ENCODE measurements around the gene ASTL.

ASTL gene

DNA sequence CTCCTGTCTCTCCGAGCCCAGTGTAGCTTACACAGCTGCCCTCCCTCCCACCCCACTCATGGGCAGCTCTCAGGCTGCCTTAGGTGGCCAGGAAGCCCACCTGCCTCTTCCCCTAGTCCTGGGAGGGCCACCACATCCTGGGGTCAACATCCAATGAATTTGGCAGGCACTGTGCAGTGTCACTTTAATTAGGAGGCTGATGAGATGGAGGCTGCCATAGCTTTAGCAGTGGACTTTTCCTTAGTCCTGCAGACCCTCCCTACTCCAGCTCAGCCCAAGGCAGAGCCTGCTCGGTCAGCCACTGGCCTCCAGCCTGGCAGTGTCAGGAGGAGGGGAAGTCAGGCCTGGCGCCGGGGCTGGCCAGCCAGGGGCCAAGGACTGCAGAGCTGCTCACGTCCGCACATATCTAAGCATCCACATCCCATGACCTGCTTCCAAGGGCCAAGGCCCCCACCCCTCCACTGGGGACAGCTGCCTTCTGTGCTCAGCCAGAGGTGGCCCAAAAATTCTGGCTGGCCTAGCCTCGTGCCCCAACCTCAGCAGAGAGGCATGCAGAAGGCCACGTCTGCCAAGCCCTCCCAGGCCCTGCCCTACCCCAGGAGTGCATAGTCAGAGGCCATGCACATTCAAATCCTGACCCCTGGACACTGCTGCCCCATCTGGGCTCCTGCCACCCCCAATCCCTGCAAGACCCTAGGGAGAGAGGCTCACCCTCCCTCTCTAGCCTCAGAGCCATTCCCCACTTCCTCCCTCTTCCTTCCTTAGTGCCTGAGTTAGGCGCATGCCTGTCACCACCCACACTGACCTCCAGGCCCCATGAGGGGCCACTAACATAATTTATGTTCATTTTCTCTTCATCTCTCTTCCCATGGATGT lies 55.0 kb downstream of the ASTL start:
- TF ChIP-seq CSDC2 (CRISPR knock-in tag; IDR thresholded peaks at IDR 0.05) (no peak), ZNF8 (CRISPR knock-in tag; IDR thresholded peaks at IDR 0.05) (no peak), ZFP30 (CRISPR knock-in tag; IDR thresholded peaks at IDR 0.05) (no peak), OSR1 (CRISPR knock-in tag; IDR thresholded peaks at IDR 0.05) (no peak), TOX (CRISPR knock-in tag; IDR thresholded peaks at IDR 0.05; ENCODE audit: borderline replicate concordance) (no peak), RARB (CRISPR knock-in tag; IDR thresholded peaks at IDR 0.05) (no peak), SNAI2 (CRISPR knock-in tag; IDR thresholded peaks at IDR 0.05) (no peak), TCF4 (CRISPR knock-in tag; IDR thresholded peaks at IDR 0.05; ENCODE audit: borderline replicate concordance) (no peak), ESRRG (CRISPR knock-in tag; IDR thresholded peaks at IDR 0.05) (no peak), BACH2 (CRISPR knock-in tag; IDR thresholded peaks at IDR 0.05; ENCODE audit: borderline replicate concordance) (no peak), ISL1 (CRISPR knock-in tag; IDR thresholded peaks at IDR 0.05) (no peak)
- TF ChIP-seq, protein P1, sequence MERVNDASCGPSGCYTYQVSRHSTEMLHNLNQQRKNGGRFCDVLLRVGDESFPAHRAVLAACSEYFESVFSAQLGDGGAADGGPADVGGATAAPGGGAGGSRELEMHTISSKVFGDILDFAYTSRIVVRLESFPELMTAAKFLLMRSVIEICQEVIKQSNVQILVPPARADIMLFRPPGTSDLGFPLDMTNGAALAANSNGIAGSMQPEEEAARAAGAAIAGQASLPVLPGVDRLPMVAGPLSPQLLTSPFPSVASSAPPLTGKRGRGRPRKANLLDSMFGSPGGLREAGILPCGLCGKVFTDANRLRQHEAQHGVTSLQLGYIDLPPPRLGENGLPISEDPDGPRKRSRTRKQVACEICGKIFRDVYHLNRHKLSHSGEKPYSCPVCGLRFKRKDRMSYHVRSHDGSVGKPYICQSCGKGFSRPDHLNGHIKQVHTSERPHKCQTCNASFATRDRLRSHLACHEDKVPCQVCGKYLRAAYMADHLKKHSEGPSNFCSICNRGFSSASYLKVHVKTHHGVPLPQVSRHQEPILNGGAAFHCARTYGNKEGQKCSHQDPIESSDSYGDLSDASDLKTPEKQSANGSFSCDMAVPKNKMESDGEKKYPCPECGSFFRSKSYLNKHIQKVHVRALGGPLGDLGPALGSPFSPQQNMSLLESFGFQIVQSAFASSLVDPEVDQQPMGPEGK (CRISPR knock-in tag; IDR thresholded peaks at IDR 0.05; ENCODE audit: borderline replicate concordance): no peak
- TF ChIP-seq, protein P2, sequence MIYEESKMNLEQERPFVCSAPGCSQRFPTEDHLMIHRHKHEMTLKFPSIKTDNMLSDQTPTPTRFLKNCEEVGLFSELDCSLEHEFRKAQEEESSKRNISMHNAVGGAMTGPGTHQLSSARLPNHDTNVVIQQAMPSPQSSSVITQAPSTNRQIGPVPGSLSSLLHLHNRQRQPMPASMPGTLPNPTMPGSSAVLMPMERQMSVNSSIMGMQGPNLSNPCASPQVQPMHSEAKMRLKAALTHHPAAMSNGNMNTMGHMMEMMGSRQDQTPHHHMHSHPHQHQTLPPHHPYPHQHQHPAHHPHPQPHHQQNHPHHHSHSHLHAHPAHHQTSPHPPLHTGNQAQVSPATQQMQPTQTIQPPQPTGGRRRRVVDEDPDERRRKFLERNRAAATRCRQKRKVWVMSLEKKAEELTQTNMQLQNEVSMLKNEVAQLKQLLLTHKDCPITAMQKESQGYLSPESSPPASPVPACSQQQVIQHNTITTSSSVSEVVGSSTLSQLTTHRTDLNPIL (CRISPR knock-in tag; IDR thresholded peaks at IDR 0.05; ENCODE audit: low read depth): no peak
- TF ChIP-seq, protein P3, sequence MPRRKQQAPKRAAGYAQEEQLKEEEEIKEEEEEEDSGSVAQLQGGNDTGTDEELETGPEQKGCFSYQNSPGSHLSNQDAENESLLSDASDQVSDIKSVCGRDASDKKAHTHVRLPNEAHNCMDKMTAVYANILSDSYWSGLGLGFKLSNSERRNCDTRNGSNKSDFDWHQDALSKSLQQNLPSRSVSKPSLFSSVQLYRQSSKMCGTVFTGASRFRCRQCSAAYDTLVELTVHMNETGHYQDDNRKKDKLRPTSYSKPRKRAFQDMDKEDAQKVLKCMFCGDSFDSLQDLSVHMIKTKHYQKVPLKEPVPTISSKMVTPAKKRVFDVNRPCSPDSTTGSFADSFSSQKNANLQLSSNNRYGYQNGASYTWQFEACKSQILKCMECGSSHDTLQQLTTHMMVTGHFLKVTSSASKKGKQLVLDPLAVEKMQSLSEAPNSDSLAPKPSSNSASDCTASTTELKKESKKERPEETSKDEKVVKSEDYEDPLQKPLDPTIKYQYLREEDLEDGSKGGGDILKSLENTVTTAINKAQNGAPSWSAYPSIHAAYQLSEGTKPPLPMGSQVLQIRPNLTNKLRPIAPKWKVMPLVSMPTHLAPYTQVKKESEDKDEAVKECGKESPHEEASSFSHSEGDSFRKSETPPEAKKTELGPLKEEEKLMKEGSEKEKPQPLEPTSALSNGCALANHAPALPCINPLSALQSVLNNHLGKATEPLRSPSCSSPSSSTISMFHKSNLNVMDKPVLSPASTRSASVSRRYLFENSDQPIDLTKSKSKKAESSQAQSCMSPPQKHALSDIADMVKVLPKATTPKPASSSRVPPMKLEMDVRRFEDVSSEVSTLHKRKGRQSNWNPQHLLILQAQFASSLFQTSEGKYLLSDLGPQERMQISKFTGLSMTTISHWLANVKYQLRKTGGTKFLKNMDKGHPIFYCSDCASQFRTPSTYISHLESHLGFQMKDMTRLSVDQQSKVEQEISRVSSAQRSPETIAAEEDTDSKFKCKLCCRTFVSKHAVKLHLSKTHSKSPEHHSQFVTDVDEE (CRISPR knock-in tag; IDR thresholded peaks at IDR 0.05): no peak
- TF ChIP-seq, protein P4, sequence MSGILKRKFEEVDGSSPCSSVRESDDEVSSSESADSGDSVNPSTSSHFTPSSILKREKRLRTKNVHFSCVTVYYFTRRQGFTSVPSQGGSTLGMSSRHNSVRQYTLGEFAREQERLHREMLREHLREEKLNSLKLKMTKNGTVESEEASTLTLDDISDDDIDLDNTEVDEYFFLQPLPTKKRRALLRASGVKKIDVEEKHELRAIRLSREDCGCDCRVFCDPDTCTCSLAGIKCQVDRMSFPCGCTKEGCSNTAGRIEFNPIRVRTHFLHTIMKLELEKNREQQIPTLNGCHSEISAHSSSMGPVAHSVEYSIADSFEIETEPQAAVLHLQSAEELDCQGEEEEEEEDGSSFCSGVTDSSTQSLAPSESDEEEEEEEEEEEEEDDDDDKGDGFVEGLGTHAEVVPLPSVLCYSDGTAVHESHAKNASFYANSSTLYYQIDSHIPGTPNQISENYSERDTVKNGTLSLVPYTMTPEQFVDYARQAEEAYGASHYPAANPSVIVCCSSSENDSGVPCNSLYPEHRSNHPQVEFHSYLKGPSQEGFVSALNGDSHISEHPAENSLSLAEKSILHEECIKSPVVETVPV (CRISPR knock-in tag; IDR thresholded peaks at IDR 0.05): no peak
- TF ChIP-seq, protein P5, sequence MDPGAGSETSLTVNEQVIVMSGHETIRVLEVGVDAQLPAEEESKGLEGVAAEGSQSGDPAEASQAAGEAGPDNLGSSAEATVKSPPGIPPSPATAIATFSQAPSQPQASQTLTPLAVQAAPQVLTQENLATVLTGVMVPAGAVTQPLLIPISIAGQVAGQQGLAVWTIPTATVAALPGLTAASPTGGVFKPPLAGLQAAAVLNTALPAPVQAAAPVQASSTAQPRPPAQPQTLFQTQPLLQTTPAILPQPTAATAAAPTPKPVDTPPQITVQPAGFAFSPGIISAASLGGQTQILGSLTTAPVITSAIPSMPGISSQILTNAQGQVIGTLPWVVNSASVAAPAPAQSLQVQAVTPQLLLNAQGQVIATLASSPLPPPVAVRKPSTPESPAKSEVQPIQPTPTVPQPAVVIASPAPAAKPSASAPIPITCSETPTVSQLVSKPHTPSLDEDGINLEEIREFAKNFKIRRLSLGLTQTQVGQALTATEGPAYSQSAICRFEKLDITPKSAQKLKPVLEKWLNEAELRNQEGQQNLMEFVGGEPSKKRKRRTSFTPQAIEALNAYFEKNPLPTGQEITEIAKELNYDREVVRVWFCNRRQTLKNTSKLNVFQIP (CRISPR knock-in tag; IDR thresholded peaks at IDR 0.05; ENCODE audit: borderline replicate concordance, low read depth): no peak
- no peak for ATAC-seq

DNA sequence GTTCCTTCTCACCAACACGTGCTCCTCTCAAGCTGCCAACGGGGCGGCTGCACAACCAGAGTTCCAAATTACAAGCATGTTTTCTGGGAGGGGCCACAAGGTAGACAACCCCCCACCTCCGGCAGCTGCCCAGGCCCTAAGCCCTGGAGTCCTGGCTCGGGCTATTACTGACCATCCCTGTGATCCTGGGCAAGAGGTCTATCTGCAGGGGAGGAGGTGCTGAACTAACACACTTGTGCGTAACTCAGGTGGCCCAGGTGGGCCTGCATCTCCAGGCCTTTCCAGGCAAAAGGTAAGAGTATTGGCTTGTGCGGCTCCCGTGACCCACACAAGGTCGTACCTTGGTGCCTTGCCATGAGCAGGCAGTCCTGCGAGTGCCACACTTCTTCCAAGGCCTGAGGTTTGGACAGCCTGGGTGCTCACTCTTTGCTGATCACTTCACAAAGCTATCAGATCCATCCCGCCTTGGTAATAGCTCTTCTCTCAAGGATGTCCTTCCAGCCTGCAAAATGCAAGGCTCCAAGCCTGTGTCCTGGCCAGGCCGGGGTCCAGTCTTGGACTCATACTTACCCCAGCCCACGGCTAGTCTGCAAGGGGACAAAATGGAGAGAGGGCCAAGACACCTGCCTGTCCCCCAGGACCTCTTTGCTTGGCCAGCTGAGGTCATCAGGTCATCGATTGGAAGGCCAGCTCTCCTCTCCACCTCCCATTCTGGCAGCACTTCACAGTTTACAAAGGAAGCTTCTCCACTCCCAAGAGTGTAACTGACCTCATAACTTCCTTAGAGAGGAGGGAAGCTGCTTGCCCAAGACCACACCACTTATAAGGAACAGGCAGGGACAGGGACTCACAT lies 55.9 kb downstream of the ASTL start:
- ATAC-seq: no peak
- TF ChIP-seq TCF4 (CRISPR knock-in tag; IDR thresholded peaks at IDR 0.05; ENCODE audit: borderline replicate concordance) (no peak), BACH2 (CRISPR knock-in tag; IDR thresholded peaks at IDR 0.05; ENCODE audit: borderline replicate concordance) (no peak), ZNF565 (CRISPR knock-in tag; conservative IDR thresholded peaks at IDR 0.05; ENCODE audit: low read depth) (no peak), ZC3H10 (CRISPR knock-in tag; IDR thresholded peaks at IDR 0.05) (no peak), ZNF8 (CRISPR knock-in tag; IDR thresholded peaks at IDR 0.05) (no peak), ZFP3 (CRISPR knock-in tag; IDR thresholded peaks at IDR 0.05) (no peak), ZFP30 (CRISPR knock-in tag; IDR thresholded peaks at IDR 0.05) (no peak), TOX (CRISPR knock-in tag; IDR thresholded peaks at IDR 0.05; ENCODE audit: borderline replicate concordance) (no peak)
- TF ChIP-seq, protein P4 (CRISPR knock-in tag; IDR thresholded peaks at IDR 0.05): no peak
